Right kidney (tissue), 1 donor: ENCODE results near the gene CNDP2.
"Not testable (repeated sequence)": the region's sequence is repeated elsewhere in the genome, so short reads cannot be mapped to it uniquely, and the experiment has no call there.

Experiments used
- DNase-seq: peaks from one replicate; pipeline ENCODE4 v3.0.0-alpha.2; 2016

Gene CNDP2

DNA sequence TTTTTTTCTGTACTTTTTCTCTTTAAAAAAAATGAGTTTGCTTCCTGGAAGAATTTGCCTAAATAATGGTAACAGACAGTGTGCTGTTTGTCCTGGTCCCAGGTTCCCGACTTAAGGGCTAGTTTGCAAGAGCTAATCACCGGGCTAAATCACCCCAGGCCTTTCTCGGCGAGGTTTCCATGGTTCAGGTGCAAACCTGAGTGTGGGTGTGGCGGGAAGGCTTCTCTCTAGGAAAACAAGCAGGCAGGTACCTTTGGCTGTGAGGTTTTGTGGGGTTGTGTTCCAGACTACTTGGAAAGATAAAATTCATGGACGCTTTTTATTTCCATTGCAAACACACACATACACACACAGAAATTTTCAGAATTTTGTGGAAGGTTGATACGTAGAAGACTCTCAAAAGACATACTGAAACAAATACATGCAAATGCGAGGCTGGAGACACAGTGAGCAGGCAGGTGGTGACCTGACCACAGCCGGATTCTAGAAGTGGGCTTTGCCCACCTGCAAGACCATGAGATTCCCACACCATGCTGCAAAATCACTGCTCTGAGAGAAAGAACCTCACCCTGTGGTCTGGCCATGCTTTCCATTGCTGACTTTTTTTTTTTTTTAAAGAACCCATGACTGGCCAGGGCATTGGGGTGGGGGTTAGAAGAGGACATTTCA lies 39.0 kb downstream of the CNDP2 start:
- no peak for DNase-seq

GRCh38 chr18:74539289-74539688 lies 43.1 kb downstream of the CNDP2 start:
- no peak for DNase-seq

- DNase-seq, result no peak
Measured at GRCh38 chr18:74540652-74541421, 44.7 kb downstream of the CNDP2 start.

GRCh38 chr18:74541703-74542555 lies 45.8 kb downstream of the CNDP2 start:
- DNase-seq, result no peak

- no peak for DNase-seq
Measured at GRCh38 chr18:74544898-74545297, 48.7 kb downstream of the CNDP2 start.

- DNase-seq, result no peak
Measured at GRCh38 chr18:74546007-74546406, 49.8 kb downstream of the CNDP2 start.

DNA sequence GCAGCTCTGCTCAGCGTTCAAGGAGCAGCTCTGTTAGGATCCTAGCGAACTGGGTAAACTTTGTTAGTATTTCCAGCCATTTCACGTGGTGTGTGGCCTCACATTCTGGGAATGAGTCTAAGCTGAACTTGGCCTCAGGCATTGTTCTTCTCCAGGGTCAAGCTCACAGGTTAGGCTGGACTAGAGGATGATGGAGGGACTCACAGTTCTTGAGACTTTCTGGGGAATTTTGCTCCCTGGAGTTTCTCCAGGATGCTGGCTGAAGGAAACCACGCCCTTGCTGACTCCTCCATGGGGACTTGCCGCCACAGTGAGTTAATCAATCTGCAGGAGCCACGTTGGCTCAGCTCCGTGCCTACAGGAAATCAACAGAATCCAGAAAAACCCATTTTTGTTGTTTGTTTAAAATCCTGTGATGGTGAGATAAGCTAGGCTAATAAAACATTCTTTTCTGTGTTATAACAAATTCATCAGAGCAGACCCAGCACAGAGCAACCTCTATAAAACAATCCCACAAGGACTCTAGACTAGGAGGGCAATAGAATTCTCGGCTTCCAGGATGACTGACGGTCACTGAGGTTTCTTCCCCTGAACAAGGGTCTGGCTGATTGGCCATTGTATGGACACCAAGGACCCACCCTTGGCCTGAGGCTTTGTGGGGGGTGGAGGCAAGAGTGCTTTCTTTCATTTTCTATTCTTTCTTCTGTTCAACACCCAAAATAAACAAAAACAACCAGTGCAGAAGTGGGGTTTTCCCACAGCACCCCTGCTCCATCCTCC lies 50.8 kb downstream of the CNDP2 start:
- no peak for DNase-seq

GRCh38 chr18:74547860-74548259 lies 51.7 kb downstream of the CNDP2 start:
- DNase-seq, result no peak

- no peak for DNase-seq
Measured at GRCh38 chr18:74549591-74550104, 53.5 kb downstream of the CNDP2 start.

DNA sequence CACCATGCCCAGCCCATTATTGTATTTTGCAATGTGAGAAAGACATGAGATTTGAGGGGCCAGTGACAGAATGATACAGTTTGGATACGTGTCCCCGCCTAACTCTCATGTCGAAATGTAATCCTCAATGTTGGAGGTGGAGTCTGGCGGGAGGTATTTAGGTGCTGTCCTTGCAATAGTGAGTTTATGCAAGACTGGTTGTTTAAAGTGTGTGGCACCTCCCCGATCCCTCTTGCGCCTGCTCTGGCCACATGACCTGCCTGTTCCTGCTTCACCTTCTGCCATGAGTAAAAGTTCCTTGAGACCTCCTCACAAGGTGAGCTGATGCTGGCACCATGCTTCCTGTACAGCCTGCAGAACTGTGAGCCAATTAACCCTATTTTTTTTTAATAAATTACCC lies 54.7 kb downstream of the CNDP2 start:
- DNase-seq, result no peak

GRCh38 chr18:74551452-74551851 lies 55.3 kb downstream of the CNDP2 start:
- DNase-seq, result no peak

DNA sequence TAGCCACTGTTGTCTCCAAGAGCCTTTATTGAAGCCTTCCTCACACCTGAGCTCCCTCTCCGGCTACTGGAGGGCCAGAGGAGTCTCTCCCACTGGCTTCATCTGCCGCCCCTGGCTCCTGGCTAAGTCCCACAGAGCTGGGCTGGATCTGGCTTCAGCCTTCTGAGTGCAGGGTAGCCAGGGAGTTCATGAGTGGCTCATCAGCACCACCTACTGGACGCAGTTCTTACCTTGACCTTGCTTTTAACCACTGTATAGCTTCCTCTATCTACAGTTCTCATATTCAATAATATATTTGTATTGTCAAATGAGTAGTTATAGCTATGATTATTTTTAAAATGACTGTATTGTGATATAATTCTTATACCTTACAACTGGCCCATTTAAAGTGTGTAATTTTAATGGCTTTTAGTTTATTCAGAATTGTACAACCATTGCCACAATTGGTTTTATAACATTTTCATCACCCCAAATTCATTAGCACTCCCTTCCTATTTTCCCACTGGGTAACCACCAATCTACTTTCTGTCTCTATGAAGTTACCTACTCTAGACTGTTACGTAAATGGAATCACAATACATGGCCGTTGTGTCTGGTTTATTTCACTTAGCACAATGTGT lies 55.9 kb downstream of the CNDP2 start:
- peak; percentile 49 for DNase-seq

- no peak for DNase-seq
Measured at GRCh38 chr18:74556126-74556525, 60.0 kb downstream of the CNDP2 start.

GRCh38 chr18:74558096-74558495 lies 61.9 kb downstream of the CNDP2 start:
- DNase-seq, result no peak

- DNase-seq, result no peak
Measured at GRCh38 chr18:74562131-74562730, 66.1 kb downstream of the CNDP2 start.

GRCh38 chr18:74562775-74563174 lies 66.6 kb downstream of the CNDP2 start:
- DNase-seq, result no peak

GRCh38 chr18:74563999-74564398 lies 67.8 kb downstream of the CNDP2 start:
- DNase-seq, result no peak

GRCh38 chr18:74565164-74565563 lies 69.0 kb downstream of the CNDP2 start:
- DNase-seq, result not testable (repeated sequence)

- not testable (repeated sequence) for DNase-seq
Measured at GRCh38 chr18:74565993-74566392, 69.8 kb downstream of the CNDP2 start.

GRCh38 chr18:74567822-74568221 lies 71.7 kb downstream of the CNDP2 start:
- no peak for DNase-seq

GRCh38 chr18:74569401-74569800 lies 73.2 kb downstream of the CNDP2 start:
- DNase-seq, result no peak
